Mesodermal cell (in vitro differentiated cells): ENCODE results near the gene LBH.

ENCODE experiments used
- H3K27ac ChIP-seq: 2 replicates; pipeline ENCODE4 v1.7.0; 2013; ENCODE audit warnings: mild to moderate bottlenecking, low read depth, low read length, moderate library complexity; ENCODE audit not compliant: severe bottlenecking
- H3K36me3 ChIP-seq: 2 replicates; pipeline ENCODE4 v1.7.1; 2013; ENCODE audit warnings: mild to moderate bottlenecking, low read length, moderate library complexity; ENCODE audit not compliant: control insufficient read depth, insufficient read depth
- H3K4me1 ChIP-seq: one replicate; pipeline ENCODE4 v1.7.1; 2013; ENCODE audit warnings: mild to moderate bottlenecking, low read length; ENCODE audit not compliant: insufficient read depth, control insufficient read depth, poor library complexity, severe bottlenecking
- H3K4me3 ChIP-seq: 2 replicates; pipeline ENCODE4 v1.7.0; 2013; ENCODE audit warnings: low read length, control low read depth, mild to moderate bottlenecking; ENCODE audit not compliant: insufficient read depth, poor library complexity, severe bottlenecking; ENCODE audit errors: extremely low read depth
- H3K9me3 ChIP-seq: 2 replicates; pipeline ENCODE4 v1.7.1; 2013; ENCODE audit warnings: mild to moderate bottlenecking, low read length, moderate library complexity; ENCODE audit not compliant: control insufficient read depth
- WGBS, 2 experiments: methylation state at CpG; one replicate each; pipeline ENCODE4 v1.1.5; 2013; ENCODE audit warnings: missing lambda C conversion rate in 2 of 2; ENCODE audit not compliant: insufficient coverage in 2 of 2; 5-methylcytosine and 5-hydroxymethylcytosine counted together

LBH gene

DNA sequence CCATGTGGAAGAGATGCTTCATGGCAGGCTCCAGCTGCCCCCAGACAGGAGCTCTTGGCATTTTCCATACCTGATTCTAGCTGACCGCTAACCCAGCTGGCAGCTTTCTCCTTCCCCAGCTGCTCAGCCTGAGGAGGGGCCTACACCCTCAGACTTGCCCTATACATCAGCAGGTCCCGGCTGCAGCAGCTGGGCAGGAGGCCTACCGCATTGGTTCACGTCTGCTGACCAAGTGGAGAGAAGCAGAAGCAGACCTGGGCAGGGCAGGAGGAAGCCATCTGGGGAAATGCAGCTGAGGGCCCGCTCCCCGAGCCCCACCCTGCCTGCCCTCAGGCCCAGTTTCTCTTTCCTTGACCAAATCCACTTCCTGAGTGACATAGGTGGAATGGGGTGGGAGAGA is 50.7 kb downstream of the LBH start:
- WGBS, 2 experiments, result 100% methylated on average over 3 of the region's 6 CpGs; no CpG with 5 or more reads in 1 of the 2 experiments
- peaks cover 2% of the 10 kb centered on the region for H3K4me1 ChIP-seq
- no peaks in the 10 kb centered on the region for H3K36me3 ChIP-seq
- H3K27ac ChIP-seq, result no peak overlapping the region
- H3K9me3 ChIP-seq, result no peaks in the 10 kb centered on the region
- H3K4me3 ChIP-seq, result no peak overlapping the region

DNA sequence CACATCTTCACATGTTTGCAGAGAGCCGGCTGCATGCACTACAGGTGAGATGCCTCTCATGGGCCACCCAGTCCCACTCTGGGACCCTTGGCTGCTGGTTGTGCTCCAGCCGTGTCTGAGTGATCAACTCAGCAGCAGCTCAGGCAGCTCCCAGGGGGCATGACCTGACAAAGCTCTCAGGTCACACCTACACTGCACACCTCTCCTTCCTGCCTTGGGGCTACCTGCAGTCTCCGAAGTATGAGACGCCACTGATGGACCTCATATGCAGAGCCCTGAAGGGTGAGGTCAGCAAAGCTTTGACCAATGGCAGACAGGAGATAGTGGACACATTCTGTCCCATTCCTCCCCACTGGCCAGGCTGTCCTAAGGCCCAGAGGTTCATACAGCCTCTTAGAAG is 51.4 kb downstream of the LBH start:
- no peak overlapping the region for H3K27ac ChIP-seq
- WGBS, 2 experiments, result 96 to 98% methylated on average over 4 of the region's 4 CpGs

DNA sequence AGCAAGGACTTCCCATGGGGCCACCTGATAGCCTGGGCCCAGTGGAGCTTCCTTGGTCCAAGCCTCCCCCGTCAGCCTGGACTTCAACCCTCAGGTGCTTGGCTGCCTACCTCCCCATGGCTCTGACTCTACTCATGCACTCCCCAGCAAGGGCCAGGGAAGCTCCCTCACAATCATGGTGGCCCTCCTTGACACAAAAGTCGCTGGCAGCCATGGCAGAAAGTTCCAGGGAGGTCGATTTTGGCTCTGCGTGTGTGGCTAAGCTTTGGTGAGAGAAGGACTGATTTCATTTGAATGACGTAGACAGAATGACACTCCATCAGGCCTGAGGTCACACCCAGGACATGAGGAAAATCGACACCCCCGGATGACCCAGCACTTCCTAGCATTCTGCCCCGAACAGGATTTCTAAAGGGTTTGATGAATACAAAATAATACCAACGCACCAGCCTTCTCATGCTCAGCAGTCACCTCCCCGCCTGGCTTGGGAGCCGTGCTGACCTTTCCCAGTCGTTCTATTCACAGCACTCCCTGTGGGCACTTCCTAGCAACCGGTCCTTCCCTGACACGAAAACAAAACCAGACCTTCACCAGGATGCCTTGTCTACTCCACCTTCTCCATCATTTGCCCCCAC is 52.7 kb downstream of the LBH start:
- WGBS, 2 experiments, result 81 to 84% methylated on average over 8 to 11 of the region's 14 CpGs
- H3K36me3 ChIP-seq, result no peaks in the 10 kb centered on the region
- no peaks in the 10 kb centered on the region for H3K9me3 ChIP-seq
- H3K27ac ChIP-seq, result no peak overlapping the region
- peaks cover 18% of the 10 kb centered on the region for H3K4me1 ChIP-seq
- H3K4me3 ChIP-seq, result no peak overlapping the region

More for the DNA sequence above, 51.4 kb downstream of the LBH start:
- no peak overlapping the region for H3K4me3 ChIP-seq
- H3K4me1 ChIP-seq, result peaks cover 7% of the 10 kb centered on the region
- no peaks in the 10 kb centered on the region for H3K9me3 ChIP-seq
- H3K36me3 ChIP-seq, result no peaks in the 10 kb centered on the region

DNA sequence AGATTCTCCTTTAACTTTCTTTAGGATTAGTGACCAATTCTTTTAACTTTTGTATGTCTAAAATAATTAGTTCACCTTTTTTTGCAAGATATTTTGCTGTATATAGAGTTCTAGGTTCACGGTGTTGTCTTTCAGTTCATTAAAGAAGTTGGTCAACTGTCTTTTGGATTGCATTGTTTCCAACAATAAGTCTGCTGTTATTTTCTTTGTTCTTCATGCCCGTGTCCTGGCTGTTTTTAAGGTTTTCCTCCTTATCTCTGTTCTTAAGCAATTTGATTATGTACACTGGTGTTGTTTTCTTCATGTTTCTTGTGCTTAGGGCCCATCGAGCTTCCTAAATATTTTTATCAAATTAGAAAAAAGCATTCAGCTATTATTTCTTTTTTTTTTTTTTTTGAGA is 54.4 kb downstream of the LBH start:
- WGBS, 2 experiments, result 100% methylated on average over 1 of the region's 3 CpGs; no CpG with 5 or more reads in 1 of the 2 experiments
- Histone ChIP-seq H3K36me3 (no peaks in the 10 kb centered on the region), H3K4me3 (no peak overlapping the region), H3K9me3 (no peaks in the 10 kb centered on the region), H3K4me1 (peaks cover 25% of the 10 kb centered on the region), H3K27ac (no peak overlapping the region)

DNA sequence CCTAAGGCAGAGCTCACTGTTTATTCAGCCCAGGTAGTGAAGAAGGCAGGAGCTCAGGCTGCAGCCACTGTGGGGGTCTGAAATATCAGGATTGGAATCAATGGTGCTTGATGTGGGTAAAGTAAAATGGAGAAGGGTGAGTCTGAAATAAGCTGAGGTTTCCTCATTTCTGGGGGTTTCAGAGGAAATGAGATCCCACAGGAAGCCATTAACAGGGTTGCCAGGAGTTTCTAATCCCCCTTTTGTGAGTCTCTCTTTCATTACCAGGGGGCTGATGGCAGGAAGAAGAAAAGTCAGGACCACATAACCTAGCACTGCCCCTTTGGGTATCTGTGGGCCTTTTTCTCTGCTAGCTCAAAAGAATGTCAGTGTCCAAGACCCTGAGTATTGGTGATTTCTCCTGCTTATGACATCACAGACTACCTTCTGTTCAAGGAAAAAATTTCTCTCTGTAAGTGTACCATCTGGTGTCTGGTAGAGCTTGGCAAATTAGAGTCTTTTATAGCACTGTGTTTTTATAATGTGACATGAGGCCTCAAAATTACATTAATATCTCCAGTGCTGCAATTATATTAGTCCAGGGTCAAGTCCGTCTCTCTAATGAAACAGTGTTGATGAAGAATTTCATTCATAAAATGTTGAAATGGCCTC is 56.0 kb downstream of the LBH start:
- H3K4me1 ChIP-seq, result peaks cover 25% of the 10 kb centered on the region
- no peaks in the 10 kb centered on the region for H3K9me3 ChIP-seq
- no peak overlapping the region for H3K4me3 ChIP-seq
- no CpG with 5 or more reads among the region's 1 CpG for WGBS, 2 experiments
- no peaks in the 10 kb centered on the region for H3K36me3 ChIP-seq
- H3K27ac ChIP-seq, result no peak overlapping the region

DNA sequence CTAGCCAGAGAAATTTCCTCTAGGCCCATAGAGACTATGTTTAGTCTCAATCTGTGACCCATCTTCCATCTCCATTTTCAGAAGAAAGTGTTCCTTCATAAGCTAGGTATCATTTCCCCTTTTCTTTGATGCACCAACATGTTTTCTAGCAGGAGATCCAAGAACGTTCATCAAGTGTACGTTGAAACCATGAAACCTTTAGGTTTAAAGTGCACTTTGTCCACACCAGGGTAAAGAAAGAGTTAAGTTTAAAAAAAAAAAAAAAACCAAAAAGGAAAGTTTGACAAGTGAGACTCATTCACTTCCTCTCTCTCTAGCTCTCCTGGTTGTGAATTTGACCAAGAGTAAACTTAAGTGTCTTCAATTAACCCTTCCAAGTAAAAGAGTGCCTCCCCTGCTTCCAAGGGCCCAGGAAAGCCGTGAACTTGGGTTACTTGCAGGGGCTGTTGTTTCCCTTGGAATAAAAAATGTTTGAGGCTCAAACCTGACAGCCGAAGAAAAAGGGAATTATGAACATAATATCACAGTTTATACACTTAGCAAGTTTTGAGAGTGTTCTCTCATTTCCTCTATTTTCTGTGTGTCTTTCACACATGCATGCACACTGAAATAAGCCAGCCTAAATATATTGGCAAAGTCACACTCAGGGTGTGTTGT is 56.7 kb downstream of the LBH start:
- no peak overlapping the region for H3K27ac ChIP-seq
- H3K4me3 ChIP-seq, result no peak overlapping the region
- no peaks in the 10 kb centered on the region for H3K9me3 ChIP-seq
- no peaks in the 10 kb centered on the region for H3K36me3 ChIP-seq
- WGBS, 2 experiments, result 60% methylated on average over 1 of the region's 4 CpGs; no CpG with 5 or more reads in 1 of the 2 experiments
- peaks cover 25% of the 10 kb centered on the region for H3K4me1 ChIP-seq

DNA sequence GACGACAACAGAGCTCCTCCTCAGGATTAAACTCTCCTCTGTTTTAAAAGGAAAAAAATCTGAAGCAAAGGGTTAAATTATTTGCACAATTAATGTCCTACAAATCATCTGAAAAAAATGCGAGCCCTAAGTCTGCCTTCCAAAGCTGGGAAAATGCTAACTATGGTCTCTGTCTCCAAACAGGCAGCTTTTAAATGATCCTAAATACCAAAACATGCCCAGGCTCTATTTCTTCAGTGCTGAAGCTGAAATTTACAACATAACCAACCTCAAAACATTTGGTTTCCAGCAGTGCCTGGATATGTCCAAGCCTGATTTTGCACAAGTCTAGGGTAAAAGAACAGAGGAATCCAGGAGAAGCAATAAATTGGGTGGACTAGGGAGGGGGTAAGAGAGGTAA is 57.2 kb downstream of the LBH start:
- H3K4me1 ChIP-seq, result peaks cover 28% of the 10 kb centered on the region
- no peak overlapping the region for H3K27ac ChIP-seq
- no peaks in the 10 kb centered on the region for H3K36me3 ChIP-seq
- 22 to 63% methylated on average over 1 of the region's 2 CpGs for WGBS, 2 experiments
- H3K9me3 ChIP-seq, result no peaks in the 10 kb centered on the region
- H3K4me3 ChIP-seq, result no peak overlapping the region

DNA sequence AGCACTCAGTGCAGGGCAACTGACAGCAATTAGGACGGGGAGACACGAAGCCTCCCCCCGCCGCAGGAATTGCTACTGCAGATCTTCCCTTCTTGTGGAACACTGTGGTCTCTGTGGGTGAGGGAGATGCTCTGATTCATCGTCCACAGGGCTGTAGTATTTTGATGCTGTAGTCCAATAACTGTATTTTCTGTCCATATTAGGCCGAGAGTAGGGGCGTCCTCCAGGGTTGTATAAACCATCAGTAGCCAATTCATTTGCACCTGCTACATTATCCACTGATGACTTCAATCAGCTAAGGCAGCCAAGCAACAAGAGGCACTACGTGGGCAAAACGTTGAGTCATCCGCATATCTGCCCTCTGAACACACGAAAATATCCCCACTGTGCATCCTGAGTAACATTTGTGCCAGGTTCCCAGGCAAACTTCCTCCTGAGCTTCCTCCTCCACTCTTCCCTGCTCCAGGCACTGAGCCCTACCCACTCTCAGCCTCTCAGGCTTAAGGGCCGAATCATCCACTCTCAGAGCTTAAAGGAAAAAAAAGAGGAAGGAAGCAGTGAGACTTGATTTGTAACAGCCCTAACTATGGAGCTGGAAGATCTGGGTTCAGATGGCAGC is 62.1 kb downstream of the LBH start:
- Histone ChIP-seq H3K9me3 (no peaks in the 10 kb centered on the region), H3K4me1 (peaks cover 15% of the 10 kb centered on the region), H3K4me3 (no peak overlapping the region), H3K27ac (no peak overlapping the region), H3K36me3 (no peaks in the 10 kb centered on the region)
- 88 to 91% methylated on average over 6 to 9 of the region's 12 CpGs for WGBS, 2 experiments

DNA sequence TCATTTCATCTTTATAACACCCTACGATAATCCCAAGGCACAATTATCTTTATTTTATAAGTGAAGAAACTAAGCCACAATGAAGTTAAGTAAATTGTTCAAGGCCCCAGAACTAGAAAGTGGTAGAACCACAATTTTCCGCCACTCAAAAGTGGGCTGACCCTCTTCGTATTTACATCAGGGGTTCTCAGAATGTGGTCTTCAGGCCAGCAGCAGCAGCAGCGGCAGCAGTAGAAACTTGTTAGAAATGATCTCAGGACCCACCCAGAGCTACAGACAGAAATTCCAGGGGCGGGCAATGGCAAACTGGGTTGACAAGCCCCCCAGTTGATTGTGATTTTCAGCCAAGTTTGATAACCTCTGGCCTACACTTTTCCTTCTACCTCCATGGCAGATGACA is 62.8 kb downstream of the LBH start:
- H3K36me3 ChIP-seq, result no peaks in the 10 kb centered on the region
- WGBS, 2 experiments, result 82 to 89% methylated on average over 4 of the region's 5 CpGs
- no peaks in the 10 kb centered on the region for H3K9me3 ChIP-seq
- H3K27ac ChIP-seq, result no peak overlapping the region
- peaks cover 10% of the 10 kb centered on the region for H3K4me1 ChIP-seq
- H3K4me3 ChIP-seq, result no peak overlapping the region

DNA sequence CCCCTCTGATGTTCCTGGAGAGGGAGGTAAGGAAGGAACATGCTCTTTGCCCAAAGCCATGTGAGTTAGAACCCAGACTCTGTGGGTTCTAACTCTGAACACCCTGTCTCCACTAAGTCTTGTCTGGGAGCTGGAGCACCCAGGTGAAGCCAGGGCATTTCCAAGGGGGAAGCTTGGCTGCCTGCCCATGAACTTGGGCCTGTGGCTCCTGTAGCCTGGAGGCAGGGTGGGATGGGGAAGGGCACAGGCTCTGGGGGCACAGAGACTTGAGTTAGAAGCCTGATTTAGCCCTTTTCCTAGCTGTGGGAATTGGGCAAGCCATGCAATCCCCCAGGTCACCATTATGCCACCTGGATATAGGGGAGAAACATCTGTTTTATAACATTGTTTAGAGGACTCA is 65.2 kb downstream of the LBH start:
- Histone ChIP-seq H3K4me1 (peaks cover 17% of the 10 kb centered on the region), H3K36me3 (no peaks in the 10 kb centered on the region), H3K9me3 (no peaks in the 10 kb centered on the region), H3K27ac (no peak overlapping the region), H3K4me3 (no peak overlapping the region)
